DOHH2 (cell line): ENCODE results near the gene FN1.

Source experiments
- H3F3A ChIP-seq: fragments of 200-600 bp; sonication (generic), shearing (Covaris generic); 2 replicates; pipeline ENCODE4 v1.6.0; 2016; ENCODE audit warnings: antibody characterized with exemption, mild to moderate bottlenecking; ENCODE audit not compliant: control insufficient read depth, insufficient read depth
- H3K27ac ChIP-seq: fragments of 200-600 bp; sonication (generic); 2 replicates; pipeline ENCODE4 v1.5.1; 2014; ENCODE audit warnings: low read depth, mild to moderate bottlenecking, low read length, moderate library complexity
- H3K27me3 ChIP-seq: fragments of 200-600 bp; sonication (generic); 2 replicates; pipeline ENCODE4 v1.6.1; 2014; ENCODE audit warnings: mild to moderate bottlenecking, low read length, mixed read lengths; ENCODE audit not compliant: control insufficient read depth
- H3K36me3 ChIP-seq: fragments of 200-600 bp; sonication (generic); 2 replicates; pipeline ENCODE4 v1.6.1; 2014; ENCODE audit warnings: mild to moderate bottlenecking, low read length, moderate library complexity, mixed read lengths; ENCODE audit not compliant: control insufficient read depth
- H3K4me1 ChIP-seq: fragments of 200-600 bp; sonication (generic); 2 replicates; pipeline ENCODE4 v1.6.1; 2014; ENCODE audit warnings: mild to moderate bottlenecking, low read length, mixed read lengths; ENCODE audit not compliant: control insufficient read depth
- H3K4me2 ChIP-seq: fragments of 200-600 bp; sonication (generic); 2 replicates; pipeline ENCODE4 v1.6.0; 2014; ENCODE audit warnings: mild to moderate bottlenecking, low read length, moderate library complexity
- H3K4me3 ChIP-seq: fragments of 200-600 bp; sonication (generic); 2 replicates; pipeline ENCODE4 v1.5.1; 2014; ENCODE audit warnings: mild to moderate bottlenecking, low read length, mixed read lengths
- H3K79me2 ChIP-seq: fragments of 200-600 bp; sonication (generic); 2 replicates; pipeline ENCODE4 v1.6.1; 2014; ENCODE audit warnings: mild to moderate bottlenecking, low read length, mixed read lengths; ENCODE audit not compliant: control insufficient read depth
- H3K9me2 ChIP-seq: fragments of 200-600 bp; sonication (generic); replicated peaks from 2 replicates; pipeline ENCODE4 v1.6.1; 2014; ENCODE audit warnings: mild to moderate bottlenecking, low read length, mixed read lengths; ENCODE audit not compliant: control insufficient read depth
- H3K9me3 ChIP-seq: fragments of 200-600 bp; sonication (generic); 2 replicates; pipeline ENCODE4 v1.6.1; 2014; ENCODE audit warnings: antibody characterized with exemption, low read length, mixed read lengths; ENCODE audit not compliant: control insufficient read depth, insufficient read depth
- H4K20me1 ChIP-seq: fragments of 200-600 bp; sonication (generic); 2 replicates; pipeline ENCODE4 v1.6.0; 2014; ENCODE audit warnings: low read depth, mild to moderate bottlenecking, antibody characterized with exemption, low read length, moderate library complexity; ENCODE audit not compliant: control insufficient read depth, insufficient read depth
- EZH2phosphoT487 ChIP-seq: fragments of 200-600 bp; sonication (generic); IDR thresholded peaks from 2 replicates; pipeline ENCODE4 v1.6.1; 2017; ENCODE audit warnings: borderline replicate concordance, mild to moderate bottlenecking, antibody characterized with exemption, low read length, moderate library complexity, mixed read lengths
- TF ChIP-seq, protein P1 (sequence below): fragments of 200-600 bp; sonication (generic); IDR thresholded peaks from one replicate; pipeline ENCODE4 v1.5.1; 2014; ENCODE audit warnings: antibody characterized with exemption, mild to moderate bottlenecking, low read depth, low read length; ENCODE audit not compliant: poor library complexity, severe bottlenecking

Gene FN1

DNA sequence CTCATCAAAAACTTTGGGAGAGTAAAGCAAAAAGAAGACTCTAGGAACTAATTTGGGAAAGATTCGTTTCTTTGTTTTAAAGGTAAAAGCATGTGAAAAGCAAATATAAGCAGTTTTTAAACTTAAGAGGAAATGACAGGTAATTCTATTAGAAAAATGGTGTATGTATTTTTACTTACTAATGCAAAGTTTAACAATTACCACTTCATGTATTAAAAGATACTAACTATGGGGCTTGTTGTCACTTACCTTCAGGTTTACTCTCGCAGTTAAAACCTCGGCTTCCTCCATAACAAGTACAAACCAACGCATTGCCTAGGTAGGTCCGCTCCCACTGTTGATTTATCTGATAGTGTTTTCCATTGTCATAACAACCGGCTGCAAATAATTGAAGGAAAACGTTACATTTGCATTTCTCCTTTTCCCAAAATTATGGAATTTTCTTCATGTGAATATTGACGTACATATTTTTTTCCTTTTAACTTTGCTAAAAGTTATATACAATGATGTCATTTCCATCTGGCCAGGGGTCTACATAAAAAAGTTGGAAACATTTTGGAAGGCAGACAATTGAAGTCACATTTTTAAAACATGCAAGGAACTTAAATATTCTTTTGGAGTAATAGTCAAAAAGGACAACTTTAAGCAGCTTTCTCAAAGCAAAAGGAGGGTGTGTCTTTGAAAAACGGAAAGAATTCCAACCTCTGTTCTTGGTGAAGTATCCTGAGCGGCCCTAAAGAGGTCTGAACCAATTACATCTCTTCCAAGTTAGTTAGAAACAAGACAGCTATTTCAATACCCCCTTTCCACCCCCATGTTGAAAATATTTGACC is 1.2 kb downstream of the FN1 start:
- Histone ChIP-seq H3F3A (no peaks in the 10 kb centered on the region), H3K9me2 (no peaks in the 10 kb centered on the region), H3K9me3 (no peaks in the 10 kb centered on the region), H3K27me3 (peaks cover 41% of the 10 kb centered on the region), H3K79me2 (no peaks in the 10 kb centered on the region), H4K20me1 (no peaks in the 10 kb centered on the region), H3K4me1 (no peaks in the 10 kb centered on the region), H3K4me2 (no peak overlapping the region), H3K36me3 (no peaks in the 10 kb centered on the region), H3K4me3 (no peak overlapping the region), H3K27ac (no peak overlapping the region)
- TF ChIP-seq EZH2phosphoT487: no peak
- TF ChIP-seq, protein P1, sequence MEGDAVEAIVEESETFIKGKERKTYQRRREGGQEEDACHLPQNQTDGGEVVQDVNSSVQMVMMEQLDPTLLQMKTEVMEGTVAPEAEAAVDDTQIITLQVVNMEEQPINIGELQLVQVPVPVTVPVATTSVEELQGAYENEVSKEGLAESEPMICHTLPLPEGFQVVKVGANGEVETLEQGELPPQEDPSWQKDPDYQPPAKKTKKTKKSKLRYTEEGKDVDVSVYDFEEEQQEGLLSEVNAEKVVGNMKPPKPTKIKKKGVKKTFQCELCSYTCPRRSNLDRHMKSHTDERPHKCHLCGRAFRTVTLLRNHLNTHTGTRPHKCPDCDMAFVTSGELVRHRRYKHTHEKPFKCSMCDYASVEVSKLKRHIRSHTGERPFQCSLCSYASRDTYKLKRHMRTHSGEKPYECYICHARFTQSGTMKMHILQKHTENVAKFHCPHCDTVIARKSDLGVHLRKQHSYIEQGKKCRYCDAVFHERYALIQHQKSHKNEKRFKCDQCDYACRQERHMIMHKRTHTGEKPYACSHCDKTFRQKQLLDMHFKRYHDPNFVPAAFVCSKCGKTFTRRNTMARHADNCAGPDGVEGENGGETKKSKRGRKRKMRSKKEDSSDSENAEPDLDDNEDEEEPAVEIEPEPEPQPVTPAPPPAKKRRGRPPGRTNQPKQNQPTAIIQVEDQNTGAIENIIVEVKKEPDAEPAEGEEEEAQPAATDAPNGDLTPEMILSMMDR: no peak

DNA sequence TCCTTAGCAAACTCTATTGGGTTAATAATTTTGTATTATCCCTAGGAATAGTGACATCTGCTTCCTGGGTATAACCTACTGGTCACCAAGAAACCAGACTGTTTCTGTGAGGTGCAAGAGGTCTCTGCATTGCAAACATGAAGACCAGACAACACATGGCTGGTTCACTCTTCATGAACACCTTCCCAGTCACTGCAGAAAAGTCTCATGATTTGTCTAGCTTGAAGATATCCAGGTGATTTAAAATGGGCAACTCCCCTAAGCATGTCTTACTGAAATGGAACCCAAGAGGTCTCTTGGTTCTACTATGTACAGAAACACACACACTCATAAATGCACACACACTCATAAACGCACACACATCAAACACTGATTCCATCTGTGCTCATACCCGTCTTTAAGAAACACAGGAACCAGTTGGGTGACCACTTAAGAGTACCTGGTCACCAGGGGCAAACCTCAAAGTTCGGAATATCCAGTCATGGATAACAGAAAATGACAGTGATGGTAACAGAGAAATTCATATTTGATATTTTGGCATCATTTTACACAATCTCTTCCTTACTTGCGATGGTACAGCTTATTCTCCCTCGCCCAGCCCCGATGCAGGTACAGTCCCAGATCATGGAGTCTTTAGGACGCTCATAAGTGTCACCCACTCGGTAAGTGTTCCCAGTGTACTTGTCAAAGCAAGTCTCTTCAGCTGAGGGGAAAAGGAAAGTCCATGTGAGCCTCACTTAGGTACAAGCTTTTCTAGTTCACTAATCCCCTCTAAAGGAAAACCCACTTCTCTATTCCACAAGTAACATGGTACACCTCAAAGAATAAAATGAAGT is 2.9 kb downstream of the FN1 start:
- H3K4me1 ChIP-seq: no peaks in the 10 kb centered on the region
- H3K27me3 ChIP-seq: peaks cover 41% of the 10 kb centered on the region
- no peaks in the 10 kb centered on the region for H3F3A ChIP-seq
- H3K4me3 ChIP-seq: no peak overlapping the region
- no peaks in the 10 kb centered on the region for H4K20me1 ChIP-seq
- no peak overlapping the region for H3K27ac ChIP-seq
- H3K36me3 ChIP-seq: no peaks in the 10 kb centered on the region
- H3K9me3 ChIP-seq: no peaks in the 10 kb centered on the region
- H3K4me2 ChIP-seq: no peak overlapping the region
- no peaks in the 10 kb centered on the region for H3K9me2 ChIP-seq
- TF ChIP-seq, protein P1: no peak
- no peak for TF ChIP-seq EZH2phosphoT487
- no peaks in the 10 kb centered on the region for H3K79me2 ChIP-seq

DNA sequence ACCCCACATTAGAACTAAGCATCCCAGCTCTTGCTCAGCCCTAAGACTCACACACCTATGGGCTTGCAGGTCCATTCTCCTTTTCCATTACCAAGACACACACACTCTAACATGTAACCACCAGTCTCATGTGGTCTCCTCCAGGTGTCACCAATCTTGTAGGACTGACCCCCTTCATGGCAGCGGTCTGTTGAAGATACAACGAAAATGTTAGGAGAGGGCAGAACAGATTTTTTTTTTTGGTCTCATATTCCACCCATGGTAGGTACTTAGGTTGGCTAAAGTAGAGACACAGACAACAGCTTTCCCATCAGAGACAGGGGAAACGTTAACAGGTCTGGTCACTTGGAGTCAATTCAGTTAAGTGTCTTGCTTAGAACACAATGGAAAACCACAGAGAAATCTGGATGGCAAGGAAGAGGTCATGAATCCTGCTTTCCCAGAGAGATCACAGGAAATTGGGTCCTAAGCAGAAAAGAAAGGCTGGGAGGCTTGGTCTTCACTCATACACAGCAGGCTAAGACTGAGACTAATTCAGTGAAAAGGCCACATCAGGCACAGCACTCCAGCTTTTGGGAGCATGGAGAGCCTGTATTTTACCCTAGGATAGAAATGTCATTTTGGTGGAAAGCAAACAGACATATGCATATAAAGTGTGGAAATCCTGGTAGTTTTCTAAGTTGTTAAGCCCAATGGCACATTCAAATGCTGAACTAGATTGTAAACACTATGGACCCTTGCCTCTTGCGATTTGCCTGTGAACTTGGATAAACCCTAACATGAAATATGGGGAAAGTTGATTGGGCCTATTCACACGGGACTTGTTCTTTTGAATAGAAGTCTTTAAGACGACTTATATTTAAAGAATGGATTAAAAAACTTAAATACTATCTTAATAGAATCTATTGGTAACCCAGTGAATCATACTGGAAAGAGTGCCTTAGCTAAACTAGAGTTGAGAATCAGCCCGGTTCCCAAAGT is 3.8 kb downstream of the FN1 start:
- no peaks in the 10 kb centered on the region for H3F3A ChIP-seq
- H3K79me2 ChIP-seq: no peaks in the 10 kb centered on the region
- no peak overlapping the region for H3K4me3 ChIP-seq
- no peaks in the 10 kb centered on the region for H4K20me1 ChIP-seq
- no peak overlapping the region for H3K27ac ChIP-seq
- no peaks in the 10 kb centered on the region for H3K9me2 ChIP-seq
- H3K27me3 ChIP-seq: peaks cover 32% of the 10 kb centered on the region
- no peak for TF ChIP-seq EZH2phosphoT487
- TF ChIP-seq, protein P1: no peak
- H3K4me2 ChIP-seq: no peak overlapping the region
- no peaks in the 10 kb centered on the region for H3K4me1 ChIP-seq
- no peaks in the 10 kb centered on the region for H3K36me3 ChIP-seq
- no peaks in the 10 kb centered on the region for H3K9me3 ChIP-seq
